Muscle of arm (tissue), 12 donors: Measurements from ENCODE around the gene CBX2. TPM values are rescaled to one million over a fixed set of nuclear protein-coding genes. Genes with fewer than 3 reads are reported as not detected.

Experiments used
- DNase-seq: peaks from one replicate; pipeline ENCODE4 v3.0.0-alpha.2; 2013
- polyA plus RNA-seq, 12 donors: library from polyadenylated mRNA; unstranded; fragments of 120-200 nt; gene quantifications; one replicate each; pipeline ENCODE4 v1.2.1, GENCODE V29; 2013; ENCODE audit not compliant: insufficient read length in 12 of 12

The CBX2 gene
- polyA plus RNA-seq, 12 donors, result 7.0 to 15.2 (median 8.9) TPM; not detected in 1

- DNase-seq, result peak; percentile 72
Observed at GRCh38 chr17:79798299-79799173, 20.6 kb downstream of the CBX2 start.

DNA sequence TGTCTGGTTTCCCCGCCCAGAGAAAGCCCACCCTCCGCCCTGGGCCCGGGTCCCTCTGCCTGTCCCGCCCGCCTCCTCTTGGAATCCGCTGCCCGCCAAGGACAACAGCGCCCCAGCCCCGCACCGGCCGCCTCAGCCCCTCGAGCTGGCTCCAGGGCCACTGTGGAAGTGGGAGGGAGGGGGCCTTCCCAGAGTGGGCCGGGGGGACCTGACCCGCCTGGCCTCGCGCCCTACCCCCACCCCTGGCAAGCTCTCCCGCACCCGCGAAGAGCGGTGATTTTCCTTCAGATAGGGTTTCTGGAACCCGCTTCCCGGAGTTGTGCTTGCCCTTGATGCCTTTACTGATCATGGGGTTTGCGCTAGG is 21.2 kb downstream of the CBX2 start:
- no peak for DNase-seq

DNA sequence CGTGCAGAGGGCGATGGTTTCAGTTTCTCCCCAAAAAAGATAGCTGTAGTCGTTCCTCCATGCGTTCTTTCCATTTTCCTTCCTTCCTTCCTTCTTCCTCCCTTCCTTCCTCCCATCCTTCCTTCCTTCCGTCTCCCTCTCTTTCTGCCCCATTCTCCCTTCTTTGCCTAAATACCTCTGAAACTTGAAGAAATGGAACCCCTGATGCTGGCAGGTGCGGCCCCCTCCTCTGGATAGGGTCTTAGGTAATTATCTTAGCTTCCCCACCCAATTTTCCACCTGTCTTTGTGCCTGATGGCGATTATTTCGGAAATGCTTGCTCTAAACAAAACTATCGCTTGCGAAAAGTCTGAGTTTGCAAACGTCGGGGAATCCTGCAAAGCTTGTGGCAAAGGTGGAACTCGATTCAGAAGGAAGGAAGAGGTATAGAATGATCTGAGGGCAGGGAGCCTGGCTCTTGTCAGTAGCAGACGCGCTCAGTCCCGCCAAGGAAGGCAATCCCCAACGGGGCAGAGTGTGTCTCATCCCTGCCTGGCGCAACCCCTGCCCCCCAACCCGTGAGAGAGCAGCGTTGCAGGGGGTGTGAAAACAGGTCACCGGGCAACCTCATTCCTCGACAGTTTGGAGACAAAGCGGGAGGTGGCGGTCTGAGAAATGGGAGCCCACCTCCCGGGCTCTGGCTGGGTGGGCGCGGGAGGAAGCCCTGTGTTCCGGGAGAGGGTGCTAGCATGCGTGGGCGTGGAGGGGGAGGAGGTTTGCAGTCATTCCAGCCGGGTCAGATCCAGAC is 21.8 kb downstream of the CBX2 start:
- DNase-seq, result no peak

GRCh38 chr17:79800325-79801155 is 22.6 kb downstream of the CBX2 start:
- DNase-seq, result no peak

- no peak for DNase-seq
Observed at GRCh38 chr17:79801156-79802038, 23.4 kb downstream of the CBX2 start.

- no peak for DNase-seq
Observed at GRCh38 chr17:79802039-79802735, 24.2 kb downstream of the CBX2 start.

DNA sequence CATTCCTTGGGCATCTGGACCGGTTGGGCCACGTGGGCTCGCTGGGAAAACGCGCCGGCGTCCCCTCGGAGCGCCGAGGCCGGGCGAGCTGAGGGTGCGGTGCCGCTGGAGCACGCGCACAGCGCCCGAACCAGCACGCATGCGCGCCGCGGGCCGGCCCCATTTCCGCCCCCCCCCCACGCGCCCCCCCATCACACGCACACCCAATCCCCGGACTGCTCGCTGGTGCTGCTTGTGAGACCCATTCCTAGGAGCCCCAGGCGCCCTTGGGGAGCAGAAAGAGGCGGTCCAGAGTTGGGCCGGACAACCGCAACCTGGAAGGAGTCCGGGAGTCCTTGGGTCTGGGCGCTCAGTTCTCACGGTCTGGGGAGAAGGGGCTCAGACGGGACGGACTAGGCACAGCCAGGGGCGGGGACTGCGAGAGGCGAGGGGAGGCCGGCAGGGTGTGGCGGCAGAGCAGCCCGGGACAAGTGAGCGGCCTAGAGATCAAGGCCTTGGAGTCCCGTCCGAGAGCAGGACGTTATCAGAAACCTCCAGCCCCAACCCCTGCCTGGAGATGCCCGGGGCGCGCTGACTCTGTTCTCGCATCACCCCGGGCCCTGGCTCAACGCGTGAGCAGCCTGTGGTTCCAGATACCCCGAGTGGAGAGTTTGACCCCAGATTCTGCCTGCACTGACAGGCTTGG is 24.9 kb downstream of the CBX2 start:
- no peak for DNase-seq

DNA sequence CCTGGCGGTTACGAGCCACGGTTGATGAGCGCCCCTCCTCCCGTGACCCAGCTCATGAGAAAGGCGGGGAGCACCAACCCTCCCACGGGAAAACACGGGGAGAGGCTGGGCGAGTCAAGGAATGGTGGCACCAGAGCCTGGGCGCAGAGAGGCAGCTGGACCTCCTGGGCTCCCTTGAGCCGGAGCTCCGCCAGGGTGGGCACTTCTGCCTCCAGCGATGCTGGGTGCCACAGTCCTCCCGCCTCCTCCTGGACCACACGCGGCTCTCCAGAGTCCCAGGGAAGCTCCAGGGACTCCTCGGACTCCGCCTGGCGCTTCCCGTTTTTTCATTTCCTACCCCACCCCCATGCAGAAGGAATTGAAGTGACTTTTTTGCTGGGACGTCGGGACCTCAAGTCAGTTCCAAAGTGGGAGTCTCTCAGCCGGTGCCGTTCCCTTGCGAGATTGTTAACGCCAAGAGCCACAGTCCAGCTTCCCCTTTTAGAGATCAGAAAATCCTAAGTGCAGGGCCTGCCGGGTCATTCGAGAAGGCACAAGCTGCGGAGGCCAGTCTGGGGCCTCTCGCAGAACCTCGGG is 25.6 kb downstream of the CBX2 start:
- DNase-seq, result no peak

DNA sequence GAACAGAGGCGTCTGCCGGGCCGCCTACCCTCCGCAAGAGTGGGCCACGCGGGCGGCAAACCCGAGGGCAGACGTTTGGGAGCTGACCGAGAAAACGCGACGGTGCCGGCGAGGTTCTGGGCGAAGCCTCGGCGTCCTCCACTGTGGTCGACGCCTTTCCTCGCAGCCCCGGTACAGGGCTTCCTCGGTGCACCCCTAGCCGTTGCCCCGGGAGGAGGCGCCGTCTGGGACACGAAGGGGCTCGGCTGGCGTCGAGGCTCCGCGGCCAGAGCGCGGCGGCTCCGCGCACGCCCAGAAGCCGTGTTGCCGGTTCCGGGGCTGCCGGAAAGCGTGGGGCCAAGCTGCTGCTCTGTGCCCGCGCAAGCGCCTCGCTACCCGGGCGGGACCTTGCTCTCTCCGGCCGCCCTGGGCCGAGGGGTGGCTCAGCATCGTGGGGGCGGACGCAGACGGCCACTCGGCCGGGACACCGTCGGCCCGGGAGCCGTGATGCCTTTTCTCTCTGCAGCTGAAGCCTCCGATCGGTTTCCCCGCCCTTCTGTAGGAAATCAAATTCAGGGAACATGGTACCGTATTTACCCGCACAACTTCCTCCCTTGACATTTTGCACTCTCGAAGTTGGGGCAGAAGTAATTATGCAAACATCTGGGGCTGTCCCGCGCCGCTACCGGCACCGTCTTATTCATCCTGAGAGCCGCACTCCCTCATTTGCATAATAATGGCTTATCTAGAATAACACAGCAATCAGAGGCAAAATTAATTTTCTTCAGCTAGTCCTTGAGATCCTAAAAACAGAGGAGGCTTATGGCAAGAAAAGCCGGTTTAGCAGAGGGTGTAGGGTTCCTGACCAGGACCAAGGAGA is 26.3 kb downstream of the CBX2 start:
- DNase-seq, result no peak

DNA sequence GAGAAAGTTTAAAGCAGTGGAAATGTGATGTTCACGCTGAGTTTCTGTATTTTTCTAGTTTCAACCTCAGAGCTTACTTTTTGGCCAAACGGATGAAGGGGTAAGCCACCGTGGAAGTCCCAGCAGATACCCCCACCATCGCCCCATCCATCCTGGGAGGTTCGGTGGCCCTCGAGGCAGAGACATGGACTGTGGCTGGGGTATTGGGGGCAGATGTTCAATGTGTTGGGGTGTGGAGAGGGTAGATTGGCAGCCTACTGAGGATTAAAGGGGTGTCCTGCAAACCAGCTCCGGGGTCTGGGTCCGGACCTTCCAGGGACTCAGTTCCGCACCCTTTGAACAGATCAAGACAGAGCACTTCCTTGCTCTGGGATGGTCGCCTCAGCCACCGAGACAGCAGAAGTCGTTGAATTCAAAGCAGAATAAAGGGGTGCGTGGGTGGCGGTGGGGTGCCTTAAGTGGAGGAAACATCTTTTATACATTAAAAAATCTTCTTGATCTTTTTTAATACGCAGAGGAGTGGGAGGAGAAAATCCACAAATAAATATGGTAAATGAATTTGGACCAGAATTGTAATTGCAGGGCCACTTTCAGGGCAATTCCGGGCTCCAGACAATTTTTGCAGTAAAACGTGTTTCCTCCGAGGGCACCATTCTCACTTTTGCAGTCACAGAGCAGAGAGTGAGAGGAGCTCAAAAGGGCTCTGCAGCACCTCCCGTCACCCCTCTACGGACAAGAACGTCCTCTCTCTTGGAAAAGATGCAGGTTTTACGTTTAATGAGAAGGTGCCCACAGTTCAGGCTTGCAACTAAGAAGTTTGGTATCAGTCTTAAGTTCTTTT is 27.1 kb downstream of the CBX2 start:
- no peak for DNase-seq

GRCh38 chr17:79806446-79806760 is 28.5 kb downstream of the CBX2 start:
- DNase-seq, result no peak

- DNase-seq, result no peak
Observed at GRCh38 chr17:79806863-79807720, 29.1 kb downstream of the CBX2 start.

DNA sequence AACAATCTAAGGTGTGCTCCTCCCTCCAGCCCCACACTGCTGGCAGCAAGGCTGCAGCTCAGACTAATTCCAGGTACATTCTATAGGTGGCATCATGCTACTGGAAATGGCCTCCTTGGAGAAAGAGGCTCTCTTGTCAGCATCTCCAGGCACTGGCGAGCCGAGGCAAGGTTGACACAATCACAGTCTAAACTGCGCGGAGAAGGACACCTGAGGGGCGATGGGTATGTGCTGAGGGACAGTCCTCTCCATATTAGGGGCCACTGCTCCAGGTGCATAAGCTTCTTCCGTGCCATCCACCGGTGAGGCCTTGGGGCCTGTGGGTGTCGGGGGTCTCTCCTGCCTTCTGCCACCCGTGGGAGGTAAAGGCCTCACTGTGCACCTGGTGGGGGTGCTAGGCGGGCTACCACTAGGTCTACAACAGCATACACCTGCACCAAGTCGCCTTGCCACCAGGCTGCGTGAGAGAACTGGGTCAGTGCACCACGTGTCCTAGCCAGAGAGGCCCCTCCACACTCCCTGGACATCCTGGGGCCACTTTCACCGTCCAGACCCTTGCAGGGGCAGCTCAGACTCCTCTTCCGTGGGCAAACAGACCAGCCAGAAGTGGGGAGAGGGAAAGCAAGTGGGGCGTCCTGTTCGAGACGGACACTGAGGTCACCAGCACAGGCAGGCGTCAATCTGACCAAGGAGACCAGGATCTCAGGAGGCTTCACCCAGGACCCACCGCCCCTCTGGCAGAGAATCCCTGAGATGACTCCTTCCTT is 31.0 kb downstream of the CBX2 start:
- DNase-seq, result no peak

DNA sequence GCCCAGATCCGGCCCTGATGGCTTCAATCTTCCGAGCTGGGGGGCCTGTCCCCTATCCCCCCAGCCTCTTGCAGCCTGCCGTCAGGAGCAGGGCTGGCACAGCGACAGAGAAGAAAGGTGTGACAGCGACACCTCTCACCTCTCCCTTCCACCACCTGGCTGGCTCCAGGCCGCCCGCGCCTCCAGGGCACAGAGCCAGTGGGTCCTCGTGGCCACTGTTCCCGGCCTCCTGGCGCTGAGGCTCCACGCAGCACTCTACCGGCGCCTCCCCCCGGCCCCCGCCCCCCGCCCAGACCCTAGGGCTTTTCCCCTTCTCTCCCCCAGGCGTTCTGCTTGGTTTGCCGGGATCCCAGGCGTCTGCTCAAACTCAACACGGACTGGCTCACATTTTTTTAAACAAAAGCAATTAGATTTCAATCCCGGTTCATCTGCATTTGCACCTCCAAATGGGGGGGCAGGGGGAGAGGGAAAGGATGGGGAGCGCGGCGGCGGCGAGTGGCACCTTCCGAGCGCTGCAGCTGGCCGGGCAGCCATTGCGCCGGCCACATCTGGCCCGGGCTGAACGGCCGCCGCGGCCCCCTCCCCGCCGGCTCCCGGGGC is 31.7 kb downstream of the CBX2 start:
- DNase-seq, result no peak
